Thymus (tissue), 11 donors: Measurements from ENCODE around the gene TIMP2. TPM values are rescaled to one million over a fixed set of nuclear protein-coding genes. Genes with fewer than 3 reads are reported as not detected.
"Not testable (repeated sequence)": the region's sequence is repeated elsewhere in the genome, so short reads cannot be mapped to it uniquely, and the experiment has no call there.

ENCODE experiments used
- DNase-seq, 9 donors: peaks; one replicate each; pipeline ENCODE4 v3.0.0-alpha.2; 2013; ENCODE audit warnings: low spot score in 9 of 9, low read depth in 6 of 9, missing footprints in 1 of 9
- H3K27ac ChIP-seq, 2 donors: one replicate each; pipeline ENCODE4 v1.5.1; 2013; ENCODE audit warnings: control low read depth in 1 of 2, low read depth in 1 of 2, low read length in 1 of 2, mild to moderate bottlenecking in 1 of 2, moderate library complexity in 1 of 2
- H3K27me3 ChIP-seq, 2 donors: one replicate each; pipeline ENCODE4 v1.5.1; 2013; ENCODE audit warnings: low read length in 1 of 2; ENCODE audit not compliant: control insufficient read depth in 2 of 2, insufficient read depth in 1 of 2
- H3K36me3 ChIP-seq, 2 donors: one replicate each; pipeline ENCODE4 v1.5.1; 2013; ENCODE audit warnings: low read length in 1 of 2, mild to moderate bottlenecking in 1 of 2, moderate library complexity in 1 of 2; ENCODE audit not compliant: control insufficient read depth in 2 of 2, insufficient read depth in 2 of 2
- H3K4me1 ChIP-seq, 2 donors: one replicate each; pipeline ENCODE4 v1.5.1; 2013; ENCODE audit warnings: low read length in 2 of 2; ENCODE audit not compliant: control insufficient read depth in 2 of 2, insufficient read depth in 2 of 2
- H3K4me3 ChIP-seq, 2 donors: one replicate each; pipeline ENCODE4 v1.5.1; 2013; ENCODE audit warnings: low read length in 2 of 2, control low read depth in 1 of 2, mild to moderate bottlenecking in 1 of 2
- H3K9me3 ChIP-seq, 2 donors: one replicate each; pipeline ENCODE4 v1.5.1; 2013; ENCODE audit warnings: low read length in 1 of 2, mild to moderate bottlenecking in 1 of 2; ENCODE audit not compliant: control insufficient read depth in 2 of 2, insufficient read depth in 1 of 2
- WGBS: extraction: QIAGEN DNeasy Blood & Tissue Kit; methylation state at CpG from one replicate; pipeline ENCODE4 v1.1.7; 2013; 5-methylcytosine and 5-hydroxymethylcytosine counted together
- polyA plus RNA-seq: library from polyadenylated mRNA; stranded (reverse); fragments of 200-250 nt; gene quantifications from one replicate; pipeline ENCODE4 v1.2.3, GENCODE V29; 2013
- total RNA-seq: library from RNA; stranded (reverse); fragments of 120-200 nt; gene quantifications from one replicate; pipeline ENCODE4 v1.2.4, GENCODE V29; 2013
- donor health status: healthy.

The TIMP2 gene
- total and polyA plus RNA-seq, 2 donors = 23.1 to 27.5 TPM

DNA sequence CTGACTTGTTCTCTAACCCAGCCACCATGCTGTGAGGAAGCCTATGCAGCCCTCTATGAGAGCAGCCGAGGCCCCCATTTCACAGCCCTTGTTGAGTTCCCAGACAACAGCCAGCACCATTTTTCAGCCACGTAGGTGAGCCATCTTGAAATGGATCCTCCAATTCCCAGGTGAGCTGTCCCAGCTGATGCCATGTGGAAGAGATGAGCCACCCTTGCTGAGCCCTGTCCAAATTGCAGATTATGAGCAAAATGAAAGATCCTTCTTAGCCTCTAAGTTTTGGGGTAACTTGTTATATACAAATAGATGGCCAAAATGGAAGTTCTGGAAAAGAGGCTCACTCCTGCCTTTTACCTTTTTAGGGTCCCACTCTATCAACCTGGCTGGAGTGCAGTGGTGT, 25.7 kb upstream of the TIMP2 start:
- DNase-seq = no peak
- Histone ChIP-seq H3K27ac (no peak overlapping the region), H3K27me3 (peaks cover 0 to 4% of the 10 kb centered on the region in 2 donors), H3K36me3 (no peaks in the 10 kb centered on the region), H3K4me3 (no peak overlapping the region), H3K9me3 (peaks cover 1 to 17% of the 10 kb centered on the region in 2 donors), H3K4me1 (peaks cover 0 to 7% of the 10 kb centered on the region in 2 donors)
- WGBS = 95% methylated on average over 2 of the region's 2 CpGs

DNA sequence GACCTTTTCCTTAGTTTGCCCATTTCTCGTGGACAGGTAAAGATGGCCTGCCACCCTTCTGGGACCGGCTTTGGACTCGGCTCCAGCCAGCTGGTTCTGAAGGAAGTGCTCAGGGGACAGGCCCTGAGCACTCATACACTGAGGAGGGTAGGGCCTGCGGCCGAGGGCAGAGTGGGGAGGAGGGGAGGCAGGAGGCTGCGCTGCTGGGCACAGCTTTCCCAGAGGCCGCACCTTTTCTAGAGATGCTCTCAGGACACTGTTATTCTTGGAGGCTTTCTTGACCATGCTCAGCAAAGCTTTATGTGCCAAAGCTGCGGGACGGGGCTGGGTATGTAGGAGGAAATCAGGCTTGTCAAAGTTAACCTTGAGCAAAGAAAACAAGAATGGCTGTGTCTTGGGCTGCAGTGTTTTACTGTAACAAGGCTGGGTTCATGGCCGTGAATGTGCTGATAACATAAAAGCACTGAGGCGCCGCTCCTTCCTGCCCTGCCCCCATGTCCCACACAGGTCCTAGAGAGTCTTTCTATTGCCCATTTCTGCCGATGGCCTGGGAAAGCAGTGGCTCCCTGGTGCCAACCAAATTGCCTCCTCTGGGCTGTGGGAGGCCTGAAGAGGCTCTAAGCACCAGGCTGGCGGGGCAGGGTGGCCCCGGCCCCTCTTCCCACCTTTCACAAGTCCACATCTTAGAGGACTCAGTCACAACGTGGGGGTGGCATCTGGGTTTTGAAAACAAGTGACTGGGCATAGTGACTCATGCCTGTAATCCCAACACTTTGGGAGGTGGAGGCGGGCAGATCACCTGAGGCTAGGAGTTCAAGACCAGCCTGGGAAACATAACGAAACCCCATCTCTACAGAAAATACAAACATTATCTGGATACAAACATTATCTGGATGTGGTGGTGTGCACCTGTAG, 22.3 kb upstream of the TIMP2 start:
- H3K4me3 ChIP-seq = no peak overlapping the region
- H3K27me3 ChIP-seq = no peaks in the 10 kb centered on the region
- H3K27ac ChIP-seq = no peak overlapping the region
- no peak for DNase-seq
- H3K4me1 ChIP-seq = peaks cover 0 to 16% of the 10 kb centered on the region in 2 donors
- 90% methylated on average over 18 of the region's 18 CpGs for WGBS
- no peaks in the 10 kb centered on the region for H3K36me3 ChIP-seq
- peaks cover 1 to 17% of the 10 kb centered on the region in 2 donors for H3K9me3 ChIP-seq

DNA sequence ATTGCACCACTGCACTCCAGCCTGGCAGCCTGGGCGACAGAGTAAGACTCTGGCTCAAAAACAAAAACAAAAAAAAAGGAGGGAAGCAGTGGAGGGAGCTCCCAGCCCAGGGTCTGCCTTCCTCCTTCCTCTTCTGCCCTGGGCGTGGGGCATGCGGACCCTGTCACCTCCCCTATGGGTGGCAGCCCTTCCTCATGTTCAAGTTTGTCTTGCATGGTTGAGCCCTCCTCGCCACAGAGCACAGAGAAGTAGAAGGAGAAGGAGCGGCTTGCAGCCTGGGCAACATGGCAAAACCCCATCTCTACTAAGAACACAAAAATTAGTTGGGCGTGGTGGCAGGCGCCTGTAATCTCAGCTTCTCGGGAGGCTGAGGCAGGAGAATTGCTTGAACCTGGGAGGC, 21.4 kb upstream of the TIMP2 start:
- H3K9me3 ChIP-seq = peaks cover 1 to 12% of the 10 kb centered on the region in 2 donors
- 92% methylated on average over 8 of the region's 8 CpGs for WGBS
- no peaks in the 10 kb centered on the region for H3K27me3 ChIP-seq
- no peak overlapping the region for H3K4me3 ChIP-seq
- H3K36me3 ChIP-seq = no peaks in the 10 kb centered on the region
- DNase-seq = no peak
- H3K4me1 ChIP-seq = peaks cover 0 to 13% of the 10 kb centered on the region in 2 donors
- no peak overlapping the region for H3K27ac ChIP-seq

DNA sequence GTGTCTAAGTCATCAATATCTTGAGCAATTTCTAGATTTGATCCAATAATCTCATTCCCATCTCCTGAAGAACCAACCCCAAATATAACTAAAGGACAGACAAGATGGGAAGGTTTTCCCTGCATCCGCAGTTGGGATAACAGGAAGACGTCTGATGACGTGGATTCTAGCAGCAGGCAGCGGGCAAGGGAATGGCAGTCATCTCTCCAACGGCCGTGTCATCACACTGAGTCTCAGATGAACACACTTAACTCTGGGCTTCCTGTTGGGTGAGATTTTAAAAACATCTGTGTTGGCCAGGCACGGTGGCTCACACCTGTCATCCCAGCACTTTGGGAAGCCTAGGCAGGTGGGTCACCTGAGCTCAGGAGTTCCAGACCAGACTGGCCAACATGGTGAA, 20.9 kb upstream of the TIMP2 start:
- no peaks in the 10 kb centered on the region for H3K27me3 ChIP-seq
- H3K36me3 ChIP-seq = no peaks in the 10 kb centered on the region
- H3K27ac ChIP-seq = no peak overlapping the region
- H3K4me3 ChIP-seq = no peak overlapping the region
- H3K4me1 ChIP-seq = peaks cover 0 to 13% of the 10 kb centered on the region in 2 donors
- no peak for DNase-seq
- 83% methylated on average over 7 of the region's 7 CpGs for WGBS
- peaks cover 1 to 9% of the 10 kb centered on the region in 2 donors for H3K9me3 ChIP-seq

DNA sequence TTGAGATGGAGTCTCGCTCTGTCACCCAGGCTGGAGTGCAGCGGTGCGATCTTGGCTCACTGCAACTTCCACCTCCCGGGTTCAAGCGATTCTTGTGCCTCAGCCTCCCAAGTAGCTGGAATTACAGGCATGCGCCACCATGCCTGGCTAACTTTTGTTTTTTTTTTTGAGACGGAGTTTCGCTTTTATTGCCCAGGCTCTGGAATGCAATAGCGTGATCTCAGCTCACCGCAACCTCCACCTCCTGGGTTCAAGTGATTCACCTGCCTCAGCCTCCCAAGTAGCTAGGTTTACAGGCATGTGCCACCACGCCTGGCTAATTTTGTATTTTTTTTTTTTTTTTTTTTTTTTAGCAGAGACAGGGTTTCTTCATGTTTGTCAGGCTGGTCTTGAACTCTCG, 20.3 kb upstream of the TIMP2 start:
- WGBS = 96% methylated on average over 12 of the region's 12 CpGs
- not testable (repeated sequence) for H3K9me3 ChIP-seq, H3K27ac ChIP-seq, H3K36me3 ChIP-seq, H3K4me3 ChIP-seq, DNase-seq, H3K27me3 ChIP-seq
- peaks cover 0 to 13% of the 10 kb centered on the region in 2 donors for H3K4me1 ChIP-seq

DNA sequence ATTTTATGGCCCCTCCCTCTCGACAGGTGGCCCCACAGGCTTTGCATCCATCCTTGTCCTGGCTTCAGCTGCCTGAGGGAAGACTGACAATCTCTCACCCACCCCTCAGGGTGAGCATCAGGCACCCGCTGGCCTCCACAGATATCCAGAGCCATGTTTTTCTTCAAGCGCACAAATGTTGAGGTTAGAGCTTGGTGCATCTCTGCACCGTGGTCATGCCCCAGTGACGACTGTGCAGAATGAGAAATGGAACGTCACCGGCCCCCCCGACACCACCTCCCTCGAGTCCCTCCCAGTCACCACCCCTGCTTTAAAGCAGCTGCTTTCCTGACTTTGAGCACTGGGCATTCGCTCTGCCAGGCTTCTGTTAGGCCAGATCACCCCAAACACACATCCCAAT, 19.8 kb upstream of the TIMP2 start:
- peaks cover 0 to 13% of the 10 kb centered on the region in 2 donors for H3K4me1 ChIP-seq
- H3K27ac ChIP-seq = no peak overlapping the region
- no peak for DNase-seq
- H3K9me3 ChIP-seq = no peaks in the 10 kb centered on the region
- H3K27me3 ChIP-seq = no peaks in the 10 kb centered on the region
- H3K4me3 ChIP-seq = no peak overlapping the region
- 84% methylated on average over 10 of the region's 10 CpGs for WGBS
- no peaks in the 10 kb centered on the region for H3K36me3 ChIP-seq

- DNase-seq = no peak
- peaks cover 0 to 17% of the 10 kb centered on the region in 2 donors for H3K4me1 ChIP-seq
- no peak overlapping the region for H3K27ac ChIP-seq
- H3K27me3 ChIP-seq = no peaks in the 10 kb centered on the region
- WGBS = 94% methylated on average over 7 of the region's 7 CpGs
- no peaks in the 10 kb centered on the region for H3K9me3 ChIP-seq
- no peak overlapping the region for H3K4me3 ChIP-seq
- no peaks in the 10 kb centered on the region for H3K36me3 ChIP-seq
These were observed 18.8 kb upstream of the TIMP2 start for GRCh38 chr17:78944026-78944425.

GRCh38 chr17:78940708-78941107, 15.5 kb upstream of the TIMP2 start:
- Histone ChIP-seq H3K36me3 (no peaks in the 10 kb centered on the region), H3K27me3 (no peaks in the 10 kb centered on the region), H3K9me3 (no peaks in the 10 kb centered on the region), H3K4me3 (no peak overlapping the region), H3K27ac (no peak overlapping the region), H3K4me1 (peaks cover 0 to 13% of the 10 kb centered on the region in 2 donors)
- DNase-seq = no peak
- WGBS = 94% methylated on average over 6 of the region's 6 CpGs

DNA sequence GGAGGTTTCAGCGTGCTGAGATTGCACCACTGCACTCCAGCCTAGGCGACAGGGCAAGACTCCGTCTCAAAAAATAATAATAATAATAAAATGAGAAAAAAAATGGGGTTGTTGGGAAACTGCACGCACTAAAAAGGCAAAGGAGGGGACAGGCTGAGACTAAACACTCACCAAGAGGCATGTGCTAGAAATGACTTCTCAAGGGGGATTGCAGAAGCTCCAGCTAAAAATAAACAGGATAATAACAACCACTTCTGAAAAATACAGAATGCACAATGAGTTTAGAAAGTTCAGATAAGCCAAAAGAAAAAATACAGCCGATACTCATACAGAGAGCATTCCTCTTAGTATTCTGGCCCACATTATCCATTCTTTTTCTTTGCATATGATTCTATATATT, 15.1 kb upstream of the TIMP2 start:
- Histone ChIP-seq H3K9me3 (no peaks in the 10 kb centered on the region), H3K27me3 (no peaks in the 10 kb centered on the region), H3K4me3 (no peak overlapping the region), H3K27ac (no peak overlapping the region), H3K36me3 (no peaks in the 10 kb centered on the region), H3K4me1 (peaks cover 0 to 13% of the 10 kb centered on the region in 2 donors)
- DNase-seq = no peak
- WGBS = 84% methylated on average over 5 of the region's 5 CpGs
